GM10248 (cell line): ENCODE data around the gene IL1RAPL1.

ENCODE experiments used
- CTCF ChIA-PET: fragments of 300-600 bp; sonication (Branson Sonifier 250); formaldehyde crosslinking; extraction: SDS; loops from one replicate; lab custom pipeline; 2021; ENCODE audit warnings: antibody characterized with exemption; lab: Yijun Ruan, JAX
- POLR2A ChIA-PET: fragments of 350-650 bp; sonication (Branson Sonifier 250); formaldehyde crosslinking; extraction: SDS; loops from one replicate; lab custom pipeline; 2020; ENCODE audit warnings: antibody characterized with exemption; lab: Yijun Ruan, JAX
- DNase-seq: peaks from one replicate; pipeline ENCODE4 v3.0.0; 2012; ENCODE audit errors: extremely low spot score
- CTCF ChIP-seq: IDR thresholded peaks from 2 replicates; pipeline ENCODE4 v1.5.1; 2012; ENCODE audit warnings: mild to moderate bottlenecking, low read depth; ENCODE audit errors: extremely low read depth, missing control alignments, control extremely low read depth

Gene IL1RAPL1

GRCh38 chrX:28848707-28849106 lies 261.5 kb downstream of the IL1RAPL1 start:
- TF ChIP-seq CTCF: no peak
- ChIA-PET POLR2A (no interaction called here), CTCF (no interaction called here)
- DNase-seq: no peak

GRCh38 chrX:28850955-28851354 lies 263.7 kb downstream of the IL1RAPL1 start:
- ChIA-PET CTCF (no interaction called here), POLR2A (no interaction called here)
- no peak for DNase-seq
- no peak for TF ChIP-seq CTCF

- no peak for TF ChIP-seq CTCF
- ChIA-PET CTCF (no interaction called here), POLR2A (no interaction called here)
- DNase-seq: no peak
These were observed 264.6 kb downstream of the IL1RAPL1 start for GRCh38 chrX:28851871-28852270.

- POLR2A ChIA-PET: no interaction called here
- CTCF ChIA-PET: no interaction called here
- TF ChIP-seq CTCF: no peak
- no peak for DNase-seq
These were observed 267.4 kb downstream of the IL1RAPL1 start for GRCh38 chrX:28854637-28855036.

DNA sequence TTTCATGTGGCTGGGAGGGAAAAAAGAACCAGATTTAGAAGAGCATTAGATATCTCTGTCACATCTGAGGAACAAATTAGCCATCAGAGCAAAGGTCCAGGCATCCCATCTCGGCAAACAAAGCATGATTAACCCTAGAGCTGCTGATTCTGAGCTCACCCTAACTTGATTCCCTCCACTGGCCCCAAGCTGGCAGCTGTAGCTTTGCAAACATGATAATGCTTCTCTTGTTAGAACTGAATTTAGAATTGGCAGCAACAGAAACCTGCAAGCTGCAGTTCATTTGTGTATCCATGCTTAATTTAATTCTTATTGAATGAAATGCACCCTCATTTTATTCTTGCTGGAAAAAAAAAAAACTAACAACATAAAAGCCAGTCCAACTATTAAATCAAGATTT lies 289.2 kb downstream of the IL1RAPL1 start:
- CTCF ChIA-PET: no interaction called here
- TF ChIP-seq CTCF: no peak
- POLR2A ChIA-PET: no interaction called here
- DNase-seq: no peak

DNA sequence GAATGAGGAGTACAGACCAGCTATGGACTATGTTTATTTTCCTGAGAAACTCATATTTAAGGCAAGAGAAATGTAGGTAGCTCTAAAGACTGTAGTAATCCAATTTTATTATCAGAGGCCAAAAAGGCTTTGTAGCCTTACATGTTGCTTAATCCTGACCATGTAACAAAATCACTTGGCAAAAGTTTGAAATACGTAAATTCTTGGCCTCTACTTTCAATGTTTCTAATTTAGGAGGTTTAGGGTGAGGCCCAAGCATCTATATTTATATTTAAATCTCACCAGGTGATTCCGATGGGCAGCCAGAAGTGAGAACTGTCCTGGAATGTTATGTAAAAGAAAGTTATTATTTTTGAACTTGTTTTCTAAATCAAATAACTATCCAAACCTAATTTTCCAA lies 289.7 kb downstream of the IL1RAPL1 start:
- TF ChIP-seq CTCF: no peak
- CTCF ChIA-PET: no interaction called here
- no peak for DNase-seq
- POLR2A ChIA-PET: no interaction called here

DNA sequence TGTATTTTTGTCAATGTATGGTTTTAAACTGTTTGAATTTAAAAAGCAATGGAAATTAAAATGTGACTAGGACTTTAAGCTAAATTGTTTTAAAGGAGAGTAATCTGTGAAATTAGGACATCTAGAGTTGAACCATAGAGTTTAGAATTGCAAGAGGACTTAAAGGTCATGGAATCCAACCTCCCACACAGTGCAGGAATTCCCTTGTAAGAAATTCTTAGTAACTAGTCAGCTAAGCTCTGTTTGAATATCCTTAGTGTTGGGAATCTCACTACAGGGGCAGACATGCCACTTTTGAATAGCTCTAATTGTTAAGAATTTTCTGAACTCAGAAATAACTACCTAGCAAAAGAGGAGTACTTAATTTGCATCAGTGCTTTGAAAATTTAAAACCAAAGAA lies 292.9 kb downstream of the IL1RAPL1 start:
- no peak for DNase-seq
- POLR2A ChIA-PET: no interaction called here
- CTCF ChIA-PET: no interaction called here
- TF ChIP-seq CTCF: no peak
